NCI-H1105 treated with DMSO at 0.1 percent for 48 hours (cell line): ENCODE data around the gene CFAP97D2.
"Not testable (repeated sequence)": the region's sequence is repeated elsewhere in the genome, so short reads cannot be mapped to it uniquely, and the experiment has no call there.

Experiments used
- DNase-seq: peaks from one replicate; lab custom pipeline; 2025; lab: John Stamatoyannopoulos, UW

CFAP97D2 gene

DNA sequence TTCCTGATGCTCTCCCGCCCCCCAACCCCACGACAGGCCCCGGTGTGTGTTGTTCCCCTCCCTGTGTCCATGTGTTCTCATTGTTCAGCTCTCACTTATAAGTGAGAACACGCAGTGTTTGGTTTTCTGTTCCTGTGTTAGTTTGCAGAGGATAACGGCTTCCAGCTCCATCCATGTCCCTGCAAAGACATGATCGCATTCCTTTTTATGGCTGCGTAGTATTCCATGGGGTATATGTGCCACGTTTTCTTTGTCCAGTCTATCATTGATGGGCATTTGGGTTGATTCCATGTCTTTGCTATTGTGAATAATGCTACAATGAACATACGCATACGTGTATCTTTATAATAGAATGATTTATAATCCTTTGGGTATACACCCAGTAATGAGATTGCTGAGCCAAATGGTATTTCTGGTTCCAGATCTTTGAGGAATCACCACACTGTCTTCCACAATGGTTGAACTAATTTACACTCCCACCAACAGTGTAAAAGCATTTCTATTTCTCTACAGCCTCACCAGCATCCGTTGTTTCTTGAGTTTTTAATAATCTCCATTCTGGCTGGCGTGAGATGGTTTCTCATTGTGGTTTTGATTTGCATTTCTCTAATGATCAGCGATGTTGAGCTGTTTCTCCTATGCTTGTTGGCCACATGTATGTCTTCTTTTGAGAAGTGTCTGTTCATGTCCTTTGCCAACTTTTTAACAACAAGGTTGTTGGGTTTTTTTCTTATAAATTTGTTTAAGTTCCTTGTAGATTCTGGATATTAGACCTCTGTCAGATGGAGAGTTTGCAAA lies 20.0 kb upstream of the CFAP97D2 start:
- DNase-seq, result not testable (repeated sequence)

DNA sequence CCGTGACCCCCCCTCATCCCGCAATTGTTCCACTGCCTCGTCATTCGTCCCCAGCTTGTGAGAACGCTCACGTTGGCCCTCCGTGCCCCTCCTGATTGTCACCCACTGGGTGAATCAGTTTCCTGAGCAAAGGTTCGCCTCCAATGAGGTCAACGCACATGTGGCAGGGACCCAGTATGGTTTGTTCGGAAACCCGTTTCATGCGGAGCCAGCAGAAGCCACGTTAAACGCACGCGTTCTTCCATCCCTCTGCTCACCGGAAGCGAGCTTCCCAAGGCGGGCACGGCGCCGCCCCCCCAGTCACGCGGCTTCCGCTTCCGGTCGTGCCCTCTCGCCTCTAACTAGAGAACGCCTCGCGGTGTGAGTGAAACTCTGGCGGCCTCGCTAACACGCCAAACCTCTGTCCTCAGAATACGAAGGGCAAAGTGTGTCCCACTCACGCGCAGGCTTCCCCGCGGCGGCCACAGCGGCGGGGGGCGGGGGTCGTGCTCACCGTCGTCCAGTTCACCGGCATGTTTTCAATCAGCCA lies 18.0 kb upstream of the CFAP97D2 start:
- DNase-seq, result no peak

- no peak for DNase-seq
These were observed 17.2 kb upstream of the CFAP97D2 start for GRCh38 chr13:114161644-114162532.

DNA sequence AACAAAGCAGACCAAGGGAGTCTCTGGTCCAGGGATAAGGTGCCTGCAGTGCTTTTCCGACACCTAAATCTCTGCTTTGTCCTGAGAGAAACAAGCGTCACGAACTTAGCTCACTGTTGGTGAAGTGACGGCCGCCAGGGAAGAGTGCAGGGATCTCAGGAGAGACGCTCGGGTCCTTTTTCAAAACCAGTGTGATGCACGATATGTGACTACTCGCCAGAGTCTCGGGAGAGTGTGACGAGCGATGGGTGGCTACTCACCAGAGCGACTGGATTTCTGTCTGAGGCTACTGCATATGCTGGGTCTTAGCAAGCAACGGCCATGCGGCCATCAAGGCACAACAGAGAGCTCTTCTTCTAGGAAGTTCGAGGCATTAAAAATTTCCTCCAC lies 16.5 kb upstream of the CFAP97D2 start:
- DNase-seq, result no peak

GRCh38 chr13:114164053-114164452 lies 15.0 kb upstream of the CFAP97D2 start:
- no peak for DNase-seq

DNA sequence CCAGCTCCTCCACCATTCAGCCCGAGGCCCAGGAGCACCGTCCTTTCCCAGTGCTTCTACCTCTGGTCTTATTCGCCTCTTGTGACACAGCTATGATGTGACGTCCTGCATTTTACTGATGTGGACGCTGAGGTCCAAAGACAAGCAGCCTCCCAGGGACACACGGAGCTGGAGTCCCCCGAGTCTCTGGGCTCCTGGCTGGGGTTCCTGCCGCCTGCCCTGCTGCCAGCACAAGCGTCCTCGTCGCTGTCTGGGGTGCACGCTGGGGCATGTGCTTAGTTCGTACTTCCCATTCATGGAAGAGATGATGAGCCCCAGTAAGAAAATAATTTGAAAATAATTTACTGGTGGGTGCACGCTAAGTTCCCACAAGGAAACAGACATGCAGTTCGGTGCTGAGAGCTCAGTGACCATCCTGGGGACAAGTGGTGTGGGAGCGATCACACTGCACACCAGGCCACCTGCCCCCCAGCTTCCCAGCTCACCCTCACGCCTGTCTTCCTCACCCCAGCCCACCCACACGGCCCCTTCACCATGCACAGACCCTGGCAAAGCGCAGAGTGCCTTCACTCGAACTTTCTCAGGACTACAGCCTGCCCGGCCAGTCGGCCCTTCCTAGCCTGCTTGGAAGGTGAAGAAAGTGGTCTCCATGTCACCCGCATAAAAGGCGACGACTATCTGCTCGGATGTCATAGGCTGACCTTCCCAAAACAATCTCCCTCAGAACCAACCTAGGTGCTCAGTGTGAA lies 14.2 kb upstream of the CFAP97D2 start:
- DNase-seq, result no peak

DNA sequence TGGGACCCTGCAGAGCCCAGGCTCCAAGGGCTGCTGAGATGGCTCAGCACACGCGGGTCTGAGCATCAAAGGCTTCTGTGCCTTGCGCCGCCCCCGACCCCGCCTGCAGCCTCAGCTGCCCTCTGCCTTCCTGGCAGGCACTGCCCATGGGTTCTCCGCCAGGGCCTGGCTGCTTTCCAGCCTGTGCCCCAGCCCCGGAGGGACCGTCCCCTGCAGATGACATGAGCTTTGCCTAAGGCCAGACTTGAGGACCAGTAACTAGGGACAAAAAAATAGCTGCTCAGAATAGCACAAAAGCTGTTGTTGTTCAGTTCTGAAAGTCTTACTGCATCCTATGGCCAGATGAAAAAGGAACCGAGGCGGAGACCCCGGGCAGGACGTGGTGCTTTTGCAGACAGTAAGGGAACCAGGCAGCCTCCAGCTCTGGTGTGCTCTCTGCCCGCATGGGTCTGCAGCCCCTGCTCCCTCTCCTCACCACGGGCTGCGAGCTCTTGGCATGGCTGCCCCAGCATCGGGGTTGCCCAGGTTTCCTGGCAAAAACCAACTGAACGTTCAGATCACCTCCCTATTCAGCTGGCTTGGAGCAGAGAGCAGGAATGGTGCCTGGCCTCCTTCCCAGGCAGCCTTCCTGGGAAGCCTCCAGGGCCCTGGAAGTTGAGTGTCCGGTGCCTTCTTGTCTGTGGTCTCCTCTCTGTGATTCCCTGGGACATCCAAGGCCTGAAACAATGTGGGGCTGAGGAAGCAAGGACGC lies 12.5 kb upstream of the CFAP97D2 start:
- peak; percentile 39 for DNase-seq

DNA sequence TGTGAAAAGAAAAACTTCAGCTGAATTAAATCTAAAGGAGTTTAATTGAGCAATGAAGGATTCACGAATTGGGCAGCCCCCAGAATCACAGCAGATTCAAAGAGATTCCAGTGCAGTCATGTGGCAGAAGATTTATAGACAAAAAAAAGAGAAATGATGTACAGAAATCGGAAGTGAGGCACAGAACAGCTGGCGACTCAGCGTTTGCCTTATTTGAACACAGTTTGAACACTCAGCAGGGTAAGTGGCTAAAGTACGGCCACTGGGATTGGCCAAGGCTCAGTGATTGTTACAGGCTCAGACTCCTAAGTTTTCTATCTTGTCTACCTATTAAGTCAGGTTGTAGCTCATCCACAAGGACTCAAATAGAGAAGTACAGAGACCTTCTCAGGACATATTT lies 11.6 kb upstream of the CFAP97D2 start:
- no peak for DNase-seq

DNA sequence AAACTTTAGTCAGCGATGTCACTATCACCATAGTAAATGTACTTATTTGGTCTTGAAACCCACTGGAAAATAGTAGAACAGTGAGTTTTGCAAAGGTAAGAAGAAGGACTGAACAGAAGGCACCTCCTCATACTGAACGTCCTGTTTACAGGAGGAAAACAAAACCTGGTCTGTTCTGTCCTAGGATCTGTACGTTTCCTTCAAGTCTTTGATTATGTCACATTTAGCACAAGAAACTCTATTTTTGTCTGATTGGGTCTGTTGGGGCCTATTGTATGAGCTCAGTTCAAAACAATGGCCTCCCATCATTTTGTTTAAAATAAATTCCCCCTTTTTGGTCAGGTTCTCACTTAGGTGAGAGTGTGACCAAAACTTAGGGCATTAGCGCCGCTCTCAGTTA lies 11.2 kb upstream of the CFAP97D2 start:
- DNase-seq, result no peak

DNA sequence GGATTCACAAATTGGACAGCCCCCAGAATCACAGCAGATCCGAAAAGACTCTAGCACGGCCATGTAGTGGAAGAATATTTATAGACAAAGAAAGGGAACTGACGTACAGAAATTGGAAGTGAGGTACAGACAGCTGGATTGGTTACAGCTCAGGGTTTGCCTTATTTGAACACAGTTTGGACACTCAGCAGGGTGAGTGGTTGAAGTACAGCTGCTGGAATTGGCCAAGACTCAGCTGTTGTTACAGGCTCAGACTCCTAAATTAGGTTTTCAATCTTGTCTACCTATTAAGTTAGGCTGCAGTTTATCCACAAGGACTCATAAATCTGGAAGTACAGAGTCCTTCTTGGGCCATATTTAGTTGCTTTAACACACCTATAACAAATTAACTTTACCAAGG lies 5.8 kb upstream of the CFAP97D2 start:
- DNase-seq, result no peak

DNA sequence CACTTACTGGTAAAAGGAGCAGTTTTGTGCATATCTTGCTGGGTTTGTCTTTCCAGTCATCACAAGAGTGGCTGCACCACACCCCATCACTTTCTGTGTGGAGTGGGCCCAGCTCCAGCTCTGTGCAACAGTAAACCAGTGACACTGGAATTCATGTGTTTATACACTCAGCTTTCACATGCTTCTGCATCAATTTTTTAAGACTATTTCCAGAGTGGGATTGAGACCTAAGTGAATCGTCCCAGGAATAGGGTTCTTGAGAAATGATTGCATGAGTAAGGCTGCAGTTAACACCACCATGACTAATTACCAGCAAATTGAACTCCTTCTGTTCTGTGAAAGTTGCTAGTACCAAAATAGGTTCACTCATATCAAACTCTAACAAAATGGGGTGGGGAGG lies 5.3 kb upstream of the CFAP97D2 start:
- no peak for DNase-seq

- no peak for DNase-seq
These were observed 4.5 kb upstream of the CFAP97D2 start for GRCh38 chr13:114174529-114174961.

DNA sequence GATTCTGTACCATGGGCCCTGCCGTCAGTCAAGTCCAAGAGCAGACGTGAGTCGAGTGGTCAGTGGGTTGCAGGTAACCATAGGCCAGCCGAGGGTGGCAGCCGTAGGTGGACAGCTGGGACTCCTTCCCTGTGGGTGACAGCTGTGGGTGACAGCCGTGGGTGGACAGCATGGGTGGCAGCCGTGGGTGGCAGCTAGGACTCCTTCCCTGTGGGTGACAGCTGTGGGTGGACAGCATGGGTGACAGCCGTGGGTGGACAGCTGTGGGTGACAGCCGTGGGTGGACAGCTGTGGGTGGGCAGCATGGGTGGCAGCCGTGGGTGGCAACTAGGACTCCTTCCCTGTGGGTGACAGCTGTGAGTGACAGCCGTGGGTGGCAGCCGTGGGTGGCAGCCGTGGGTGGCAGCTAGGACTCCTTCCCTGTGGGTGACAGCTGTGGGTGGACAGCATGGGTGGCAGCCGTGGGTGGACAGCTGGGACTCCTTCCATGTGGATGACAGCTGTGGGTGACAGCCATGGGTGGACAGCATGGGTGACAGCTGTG lies 2.6 kb upstream of the CFAP97D2 start:
- not testable (repeated sequence) for DNase-seq

DNA sequence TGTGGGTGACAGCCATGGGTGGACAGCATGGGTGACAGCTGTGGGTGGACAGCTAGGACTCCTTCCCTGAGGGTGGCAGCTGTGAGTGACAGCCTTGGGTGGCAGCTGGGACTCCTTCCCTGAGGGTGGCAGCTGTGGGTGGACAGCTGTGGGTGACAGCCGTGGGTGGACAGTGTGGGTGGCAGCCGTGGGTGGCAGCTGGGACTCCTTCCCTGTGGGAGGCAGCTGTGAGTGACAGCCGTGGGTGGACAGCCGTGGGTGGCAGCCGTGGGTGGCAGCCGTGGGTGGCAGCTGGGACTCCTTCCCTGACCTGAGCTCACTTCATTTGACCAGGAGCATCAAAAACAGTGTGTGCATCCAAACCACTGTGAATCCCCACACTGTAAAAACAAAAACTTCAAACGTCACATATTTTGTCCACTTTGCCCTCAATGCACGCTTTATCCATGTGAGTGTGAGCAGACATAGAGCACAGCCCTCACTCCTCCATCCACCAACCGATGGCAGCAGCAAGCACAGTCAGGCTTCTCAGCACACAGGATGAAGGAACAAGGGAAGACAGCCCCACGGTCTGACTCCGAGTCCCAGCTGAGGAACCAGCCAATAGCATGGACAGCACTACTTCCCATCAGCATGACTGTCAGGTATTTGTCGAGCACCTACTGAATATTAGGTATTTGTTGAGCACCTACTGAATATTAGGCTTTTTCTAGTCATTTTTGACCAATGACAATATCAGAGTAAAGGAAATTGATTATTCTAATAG lies 1.6 kb upstream of the CFAP97D2 start:
- DNase-seq, result no peak

- DNase-seq, result no peak
These were observed 6.3 kb downstream of the CFAP97D2 start for GRCh38 chr13:114185182-114185971.

- DNase-seq, result no peak
These were observed 15.8 kb downstream of the CFAP97D2 start for GRCh38 chr13:114194853-114195252.

DNA sequence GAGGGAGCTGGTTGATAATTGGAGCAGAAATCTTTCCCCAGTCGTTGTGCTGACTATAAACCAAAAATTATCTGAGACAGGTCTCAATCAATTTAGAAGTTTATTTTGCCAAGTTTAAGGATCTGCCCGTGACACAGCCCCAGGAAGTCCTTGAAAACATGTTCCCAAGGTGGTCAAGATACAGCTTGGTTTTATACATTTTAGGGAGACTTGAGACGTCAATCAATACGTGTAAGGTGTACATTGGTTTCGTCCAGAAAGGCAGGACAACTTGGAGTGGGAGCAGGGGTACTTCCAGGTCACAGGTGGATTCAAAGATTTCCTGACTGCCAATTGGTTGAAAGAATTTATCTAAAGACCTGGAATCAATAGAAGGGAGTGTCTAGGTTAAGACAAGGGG lies 17.6 kb downstream of the CFAP97D2 start:
- no peak for DNase-seq

DNA sequence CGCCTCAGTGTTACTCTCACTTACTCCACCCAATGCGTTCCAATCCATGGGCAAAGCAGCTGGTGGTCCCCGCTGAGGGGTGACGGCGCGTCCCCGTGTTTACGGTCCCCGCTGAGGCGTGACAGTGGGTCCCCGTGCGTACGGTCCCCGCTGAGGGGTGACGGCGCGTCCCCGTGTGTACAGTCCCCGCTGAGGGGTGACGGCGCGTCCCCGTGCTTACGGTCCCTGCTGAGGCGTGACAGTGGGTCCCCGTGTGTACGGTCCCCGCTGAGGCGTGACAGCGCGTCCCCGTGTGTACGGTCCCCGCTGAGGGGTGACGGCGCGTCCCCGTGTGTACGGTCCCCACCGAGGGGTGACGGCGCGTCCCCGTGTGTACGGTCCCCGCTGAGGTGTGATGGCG lies 19.5 kb downstream of the CFAP97D2 start:
- DNase-seq, result no peak

GRCh38 chr13:114199526-114199925 lies 20.5 kb downstream of the CFAP97D2 start:
- not testable (repeated sequence) for DNase-seq

- no peak for DNase-seq
These were observed 20.9 kb downstream of the CFAP97D2 start for GRCh38 chr13:114199954-114200353.
